ENCODE data around the gene ADAM33.

DNA sequence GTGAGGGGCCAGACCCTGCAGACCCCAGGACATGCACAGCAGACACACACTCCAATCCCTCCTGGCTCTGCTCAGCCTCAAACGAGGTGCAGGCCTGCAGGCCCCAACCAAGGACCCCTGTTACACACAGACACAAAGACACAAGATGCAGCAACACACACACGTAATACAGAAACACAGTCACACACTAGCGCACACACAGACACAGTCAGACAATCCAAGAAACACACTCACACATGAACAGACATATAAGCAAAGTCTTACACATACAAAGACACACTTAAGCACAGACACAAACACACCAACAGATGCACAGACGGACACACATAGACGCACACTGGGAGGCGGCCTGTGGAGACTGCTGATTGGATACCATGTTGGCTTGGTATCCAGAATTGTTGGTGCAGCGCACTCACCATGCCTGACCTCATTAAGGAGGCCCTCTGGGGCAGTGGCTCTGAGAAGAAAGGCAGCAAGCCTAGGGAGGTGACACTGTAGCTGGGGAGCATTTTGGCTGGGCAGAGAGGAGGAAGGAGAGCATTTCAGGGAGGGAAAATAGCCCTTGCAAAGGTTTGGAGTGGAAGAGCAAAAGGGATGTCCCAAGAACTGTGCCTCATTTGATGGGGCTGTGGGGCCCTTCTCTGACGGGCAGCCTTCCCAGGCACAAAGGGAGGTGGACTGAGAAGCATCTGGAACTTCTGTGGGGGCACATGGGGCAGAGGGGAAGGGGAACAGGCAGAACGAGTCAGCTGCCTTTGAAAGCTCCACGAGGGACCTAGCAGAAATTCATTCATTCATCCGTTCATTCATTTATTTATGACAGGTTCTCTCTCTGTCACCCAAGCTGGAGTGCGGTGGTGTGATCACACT, 49.2 kb upstream of the ADAM33 start:
- TF ChIP-seq, protein P1, sequence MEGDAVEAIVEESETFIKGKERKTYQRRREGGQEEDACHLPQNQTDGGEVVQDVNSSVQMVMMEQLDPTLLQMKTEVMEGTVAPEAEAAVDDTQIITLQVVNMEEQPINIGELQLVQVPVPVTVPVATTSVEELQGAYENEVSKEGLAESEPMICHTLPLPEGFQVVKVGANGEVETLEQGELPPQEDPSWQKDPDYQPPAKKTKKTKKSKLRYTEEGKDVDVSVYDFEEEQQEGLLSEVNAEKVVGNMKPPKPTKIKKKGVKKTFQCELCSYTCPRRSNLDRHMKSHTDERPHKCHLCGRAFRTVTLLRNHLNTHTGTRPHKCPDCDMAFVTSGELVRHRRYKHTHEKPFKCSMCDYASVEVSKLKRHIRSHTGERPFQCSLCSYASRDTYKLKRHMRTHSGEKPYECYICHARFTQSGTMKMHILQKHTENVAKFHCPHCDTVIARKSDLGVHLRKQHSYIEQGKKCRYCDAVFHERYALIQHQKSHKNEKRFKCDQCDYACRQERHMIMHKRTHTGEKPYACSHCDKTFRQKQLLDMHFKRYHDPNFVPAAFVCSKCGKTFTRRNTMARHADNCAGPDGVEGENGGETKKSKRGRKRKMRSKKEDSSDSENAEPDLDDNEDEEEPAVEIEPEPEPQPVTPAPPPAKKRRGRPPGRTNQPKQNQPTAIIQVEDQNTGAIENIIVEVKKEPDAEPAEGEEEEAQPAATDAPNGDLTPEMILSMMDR (conservative IDR thresholded peaks at IDR 0.05; ENCODE audit: low read depth, low read length), result no peak
- TF ChIP-seq EZH2 (IDR thresholded peaks at IDR 0.05; ENCODE audit: low read length, unreplicated experiment), result no peak
- TF ChIP-seq EZH2phosphoT487 (IDR thresholded peaks at IDR 0.05; ENCODE audit: borderline replicate concordance, low read length), result no peak

Measured in PC-3 (cell line).